Measurements from ENCODE around the gene HECW1.

Gene HECW1

GRCh38 chr7:43265139-43265538 is 152.7 kb downstream of the HECW1 start:
- no peak for DNase-seq (ENCODE audit: low read depth in 2 of 2)

- DNase-seq (ENCODE audit: low read depth in 2 of 2), result no peak
These were observed 161.7 kb downstream of the HECW1 start for GRCh38 chr7:43273939-43274719.

GRCh38 chr7:43274752-43275151 is 162.3 kb downstream of the HECW1 start:
- no peak for DNase-seq (ENCODE audit: low read depth in 2 of 2)

- DNase-seq (ENCODE audit: low read depth in 2 of 2), result no peak
These were observed 164.1 kb downstream of the HECW1 start for GRCh38 chr7:43276547-43276946.

- no peak for DNase-seq (ENCODE audit: low read depth in 2 of 2)
These were observed 165.7 kb downstream of the HECW1 start for GRCh38 chr7:43278088-43278644.

- DNase-seq (ENCODE audit: low read depth in 2 of 2), result no peak
These were observed 168.8 kb downstream of the HECW1 start for GRCh38 chr7:43281268-43281667.

GRCh38 chr7:43283706-43284105 is 171.3 kb downstream of the HECW1 start:
- DNase-seq (ENCODE audit: low read depth in 2 of 2), result no peak

- no peak for DNase-seq (ENCODE audit: low read depth in 2 of 2)
These were observed 177.4 kb downstream of the HECW1 start for GRCh38 chr7:43289826-43290225.

- DNase-seq (ENCODE audit: low read depth in 2 of 2), result no peak
These were observed 178.5 kb downstream of the HECW1 start for GRCh38 chr7:43290978-43291377.

- DNase-seq (ENCODE audit: low read depth in 2 of 2), result no peak
These were observed 179.3 kb downstream of the HECW1 start for GRCh38 chr7:43291789-43292188.

- no peak for DNase-seq (ENCODE audit: low read depth in 2 of 2)
These were observed 179.9 kb downstream of the HECW1 start for GRCh38 chr7:43292384-43292783.

GRCh38 chr7:43294080-43294630 is 181.7 kb downstream of the HECW1 start:
- no peak for DNase-seq (ENCODE audit: low read depth in 2 of 2)

GRCh38 chr7:43295429-43295828 is 183.0 kb downstream of the HECW1 start:
- DNase-seq (ENCODE audit: low read depth in 2 of 2), result no peak

- no peak for DNase-seq (ENCODE audit: low read depth in 2 of 2)
These were observed 183.9 kb downstream of the HECW1 start for GRCh38 chr7:43296306-43296705.

- DNase-seq (ENCODE audit: low read depth in 2 of 2), result no peak
These were observed 186.2 kb downstream of the HECW1 start for GRCh38 chr7:43298617-43299016.

- no peak for DNase-seq (ENCODE audit: low read depth in 2 of 2)
These were observed 187.7 kb downstream of the HECW1 start for GRCh38 chr7:43300121-43300520.

GRCh38 chr7:43302211-43302711 is 189.8 kb downstream of the HECW1 start:
- peak in 1 of 2 donors; percentile 16 for DNase-seq (ENCODE audit: low read depth in 2 of 2)

- DNase-seq (ENCODE audit: low read depth in 2 of 2), result no peak
These were observed 190.5 kb downstream of the HECW1 start for GRCh38 chr7:43302773-43303460.

GRCh38 chr7:43303740-43304241 is 191.3 kb downstream of the HECW1 start:
- peak; percentile 35 to 44 for DNase-seq (ENCODE audit: low read depth in 2 of 2)

- DNase-seq (ENCODE audit: low read depth in 2 of 2), result no peak
These were observed 194.0 kb downstream of the HECW1 start for GRCh38 chr7:43306404-43306803.

GRCh38 chr7:43307522-43307921 is 195.1 kb downstream of the HECW1 start:
- no peak for DNase-seq (ENCODE audit: low read depth in 2 of 2)

Data from activated CD4-positive, alpha-beta T cell treated with anti-CD3 and anti-CD28 coated beads for 24 hours (primary cell).